NOMO-1 treated with DMSO at 0.1 percent for 48 hours (cell line): ENCODE data around the gene PPP3CA.

Experiments used
- DNase-seq: peaks from one replicate; lab custom pipeline; 2025; ENCODE audit not compliant: unreplicated experiment; lab: John Stamatoyannopoulos, UW

The PPP3CA gene

DNA sequence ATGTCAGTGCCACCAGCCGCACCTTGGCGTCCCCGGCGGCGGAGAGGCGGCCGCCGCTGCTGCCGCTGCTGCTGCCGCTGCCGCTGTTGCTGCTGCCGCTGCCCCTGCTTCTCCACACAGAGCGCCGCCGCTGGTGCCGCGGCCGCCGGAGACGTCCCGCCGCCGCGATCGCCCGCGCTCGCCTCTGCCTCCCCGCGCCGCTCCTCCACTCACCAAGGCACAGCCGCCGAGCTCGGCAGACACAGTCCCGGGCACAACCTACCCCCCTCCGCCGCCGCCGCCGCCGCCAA, at the start of gene PPP3CA:
PPP3CA (minus strand) TSS at position 260 of the 290 bp plus-strand sequence.
- no peak for DNase-seq

DNA sequence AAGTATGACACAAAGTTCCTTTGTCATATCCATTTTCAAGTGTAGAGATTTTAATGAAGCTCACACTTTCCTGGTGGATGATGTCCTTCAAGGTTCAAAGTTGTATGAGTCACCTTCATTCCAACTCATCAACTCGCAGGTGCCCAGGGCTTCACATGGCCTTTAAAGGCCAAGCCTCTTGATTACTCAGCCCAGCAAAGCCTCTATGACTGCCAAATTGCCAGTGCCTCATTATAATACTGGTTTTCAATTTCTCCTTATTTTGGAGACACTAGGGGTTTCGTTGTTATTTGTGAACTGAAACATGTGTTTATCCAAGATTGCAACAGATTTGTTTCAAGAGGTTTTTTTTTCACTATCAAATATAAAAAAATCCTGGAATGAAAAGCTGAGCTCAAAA, 45.9 kb upstream of the PPP3CA start:
- DNase-seq: no peak

DNA sequence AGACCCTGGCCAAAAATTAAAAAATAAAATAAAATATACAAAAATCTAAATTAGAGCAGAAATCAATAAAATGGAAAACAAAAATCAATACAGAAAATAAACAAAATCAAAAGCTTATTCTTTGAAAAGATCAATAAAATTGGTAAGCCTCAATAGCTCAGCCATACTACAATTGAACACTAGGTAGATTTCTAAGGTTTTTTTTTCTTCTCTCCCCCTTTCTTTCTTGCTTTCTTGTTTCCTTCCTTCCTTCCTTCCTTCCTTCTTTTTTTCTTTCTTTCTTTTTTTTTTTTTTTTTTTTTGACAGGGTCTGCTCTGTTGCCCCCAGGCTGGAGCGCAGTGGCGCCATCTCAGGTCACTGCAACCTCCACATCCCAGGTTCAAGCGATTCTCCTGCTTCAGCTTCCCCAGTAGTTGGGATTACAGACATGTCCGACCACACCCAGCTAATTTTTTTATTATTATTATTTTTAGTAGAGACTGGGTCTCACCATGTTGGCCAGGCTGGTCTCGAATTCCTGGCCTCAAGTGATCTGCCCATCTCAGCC, 23.4 kb upstream of the PPP3CA start:
- DNase-seq: no peak

- no peak for DNase-seq
These were observed 19.9 kb upstream of the PPP3CA start for GRCh38 chr4:101367201-101367600.

DNA sequence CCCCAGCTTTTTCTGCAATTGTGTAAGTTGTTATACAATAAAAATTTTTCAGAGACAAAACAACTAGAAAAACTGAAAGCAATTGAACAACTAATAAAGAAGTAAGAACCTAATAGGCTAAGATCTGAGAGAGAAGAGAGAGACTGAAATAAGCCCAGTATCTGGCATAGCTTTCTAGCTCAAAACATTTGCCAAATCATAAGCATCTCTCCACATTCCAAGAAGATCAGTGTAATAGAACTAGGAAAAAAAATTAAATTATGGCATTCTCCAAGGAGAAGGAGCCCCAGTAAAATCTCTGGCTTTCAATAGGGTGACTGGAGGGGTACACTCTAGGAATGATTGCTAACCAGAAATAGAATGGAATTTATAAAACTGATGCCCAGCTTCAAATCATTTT, 19.0 kb upstream of the PPP3CA start:
- no peak for DNase-seq

DNA sequence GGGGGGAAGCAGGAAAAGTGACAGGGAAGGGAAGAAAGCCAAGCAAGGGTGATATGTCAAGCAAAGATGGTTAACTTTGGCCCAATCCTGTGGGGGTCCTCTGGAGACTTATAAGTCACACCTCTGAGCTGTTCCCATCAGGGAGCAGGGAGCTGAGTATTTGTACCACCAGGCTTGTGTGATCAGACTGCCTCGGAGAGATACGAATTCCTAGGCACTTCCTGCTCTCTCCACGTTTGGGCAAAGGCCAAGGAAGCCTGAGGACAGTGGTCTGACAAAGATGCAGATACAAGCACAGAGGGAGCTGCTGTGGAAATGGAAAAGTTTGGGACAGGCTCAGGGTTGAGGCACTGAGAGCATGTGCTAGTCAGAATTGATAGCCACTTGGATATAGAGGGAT, 10.4 kb upstream of the PPP3CA start:
- no peak for DNase-seq

- DNase-seq: no peak
These were observed 9.6 kb upstream of the PPP3CA start for GRCh38 chr4:101356928-101357327.

- peak; percentile 4 for DNase-seq
These were observed 8.7 kb upstream of the PPP3CA start for GRCh38 chr4:101355767-101356702.

- peak; percentile 44 for DNase-seq
These were observed 7.9 kb upstream of the PPP3CA start for GRCh38 chr4:101355246-101355645.

DNA sequence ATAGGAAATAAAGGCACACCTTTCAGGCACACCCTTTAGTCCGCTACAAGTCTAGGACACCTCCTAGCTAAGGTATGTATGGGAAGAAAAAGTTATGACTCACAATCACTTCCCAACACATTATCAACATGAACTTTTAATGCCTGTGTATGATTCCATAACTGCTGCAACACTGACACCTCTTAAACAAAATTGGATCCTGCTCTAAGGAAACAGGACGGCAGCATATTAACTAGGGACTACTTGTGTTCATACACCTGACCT, 2.4 kb upstream of the PPP3CA start:
- no peak for DNase-seq

DNA sequence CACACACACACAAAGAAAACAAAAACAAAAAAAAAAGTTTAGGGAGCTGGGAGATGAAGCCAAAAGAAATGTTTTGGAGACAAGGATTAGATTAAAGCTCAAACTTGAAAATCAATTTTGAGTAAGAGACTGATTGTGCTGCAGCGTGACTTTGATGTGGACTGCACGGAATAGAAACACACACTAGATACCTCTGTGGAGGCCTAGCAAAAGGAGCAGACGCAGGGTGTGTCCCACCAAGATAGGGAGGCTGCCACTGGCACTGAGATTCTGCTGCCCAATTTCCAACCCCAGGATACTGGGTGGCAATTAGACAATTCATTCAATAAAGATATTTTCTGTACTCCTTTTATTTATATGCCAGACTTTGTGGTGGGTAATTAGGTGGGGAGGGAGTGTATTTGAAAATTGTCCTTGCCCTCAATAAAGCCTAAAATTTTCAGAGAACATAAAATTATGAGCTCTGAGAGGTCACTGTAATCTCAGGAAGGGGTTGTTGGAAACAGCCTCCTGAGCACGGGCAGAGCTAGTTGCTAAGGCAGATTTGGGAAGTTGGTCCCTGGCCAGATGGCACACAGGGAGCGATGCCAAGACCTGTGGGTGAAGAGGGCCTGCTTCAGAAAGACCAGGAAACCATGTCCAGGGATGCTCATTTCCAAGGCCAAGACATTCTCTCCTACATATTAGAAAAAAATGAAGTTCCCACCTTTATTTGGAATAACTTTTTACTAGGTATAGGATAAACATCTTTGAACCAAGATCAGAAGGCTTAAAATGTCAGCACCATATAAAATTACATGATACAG, 1.9 kb upstream of the PPP3CA start:
- DNase-seq: no peak

DNA sequence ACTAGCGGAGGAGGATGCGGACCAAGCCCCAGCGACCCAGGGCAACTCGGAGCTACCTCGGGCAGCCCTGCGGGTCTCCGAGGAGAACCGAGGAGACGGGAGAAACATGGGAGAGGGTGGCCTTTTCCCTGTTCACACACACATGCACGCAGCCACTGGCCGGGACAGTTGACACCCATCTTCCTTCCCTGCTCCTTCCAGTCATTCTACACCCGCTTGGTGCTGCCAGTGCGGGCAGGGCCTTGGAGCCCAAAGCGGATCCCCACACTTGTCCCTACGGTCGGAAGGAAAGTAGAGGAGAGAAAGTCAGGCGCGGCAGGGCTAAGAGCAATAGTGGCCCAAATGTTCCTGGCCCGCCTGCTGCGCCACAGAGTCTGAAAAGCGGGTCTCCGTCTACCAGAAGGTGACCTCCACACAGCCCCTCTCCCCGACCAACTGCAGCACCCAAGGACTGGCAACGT, 1.1 kb upstream of the PPP3CA start:
- no peak for DNase-seq

DNA sequence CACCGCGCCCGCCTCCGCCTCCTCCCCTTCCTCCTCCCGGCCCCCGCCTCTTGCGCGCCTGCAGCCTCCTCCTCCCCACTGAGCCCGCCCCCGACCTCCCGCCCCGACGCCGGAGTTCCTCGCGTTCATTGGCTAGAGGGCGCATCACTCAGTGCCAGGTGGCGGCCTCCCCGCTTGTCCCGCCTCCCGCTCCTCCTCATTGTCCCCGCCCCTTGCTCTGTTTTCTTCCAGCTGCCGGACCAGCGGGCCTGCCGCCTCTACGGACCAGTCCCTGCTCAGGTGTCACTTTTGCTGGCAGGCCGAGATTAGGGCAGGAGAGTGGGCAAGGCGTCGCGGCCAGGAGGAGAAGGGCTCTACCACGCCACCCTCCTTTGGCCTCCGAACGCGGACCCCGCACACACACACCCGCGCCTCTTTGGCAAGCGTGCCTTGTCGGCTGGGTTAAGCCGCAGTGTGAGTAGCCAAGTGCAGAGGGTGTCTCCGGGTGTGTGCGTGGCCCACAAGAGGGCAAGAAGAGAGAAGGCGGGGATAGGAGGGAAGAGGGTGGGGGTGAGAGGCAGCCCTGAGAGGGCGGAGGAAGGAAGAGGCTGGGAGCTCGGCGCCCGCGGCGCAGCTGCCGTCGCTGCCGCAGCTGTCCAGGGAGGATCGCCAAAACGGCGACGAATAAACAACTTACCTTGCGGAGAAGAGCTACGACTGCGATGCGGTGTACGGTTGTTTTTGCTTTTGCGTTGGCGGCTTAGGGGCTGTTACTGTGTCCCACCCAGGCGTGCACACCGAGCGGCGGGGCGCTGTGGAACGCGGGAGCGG, 436 bp upstream of the PPP3CA start:
- peak; percentile 91 for DNase-seq

- peak; percentile 78 for DNase-seq
These were observed 717 bp downstream of the PPP3CA start for GRCh38 chr4:101346351-101347266.

DNA sequence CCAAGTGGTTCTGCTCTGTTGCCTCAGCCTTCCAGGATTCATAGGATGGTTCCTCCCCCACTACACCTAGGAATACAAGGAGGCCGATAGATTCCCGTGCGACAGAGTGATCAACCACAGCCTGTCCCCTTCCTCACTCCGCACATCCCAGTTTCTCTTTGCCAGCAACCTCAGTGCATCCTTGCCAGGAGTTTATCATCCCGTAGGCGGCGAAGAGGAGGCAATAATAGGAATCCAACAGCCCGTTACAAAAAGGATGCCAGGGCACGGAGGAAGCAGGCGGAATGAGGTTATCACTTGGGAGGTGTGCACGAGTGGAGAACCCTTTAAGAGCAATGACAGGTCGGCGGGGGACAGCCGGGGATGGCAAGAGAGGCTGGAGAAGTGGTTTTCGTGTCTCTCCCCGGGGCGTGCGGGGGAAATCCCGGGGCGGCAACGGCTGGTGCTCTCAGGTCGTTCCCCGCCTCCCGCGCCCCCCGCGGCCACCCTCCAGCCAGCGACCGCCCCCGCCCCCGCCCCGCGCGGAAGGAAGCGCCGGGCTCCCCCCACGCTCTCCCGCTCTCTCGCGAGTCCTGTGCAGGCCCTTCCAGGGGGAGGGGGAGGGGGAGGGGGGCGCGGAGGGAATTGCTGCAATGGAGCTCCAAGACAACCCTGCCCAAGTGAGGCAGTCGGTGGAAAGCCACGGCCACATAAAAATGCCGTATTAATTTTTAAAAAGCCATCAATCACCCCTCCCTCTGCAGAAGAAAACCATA, 1.6 kb downstream of the PPP3CA start:
- peak; percentile 12 for DNase-seq

DNA sequence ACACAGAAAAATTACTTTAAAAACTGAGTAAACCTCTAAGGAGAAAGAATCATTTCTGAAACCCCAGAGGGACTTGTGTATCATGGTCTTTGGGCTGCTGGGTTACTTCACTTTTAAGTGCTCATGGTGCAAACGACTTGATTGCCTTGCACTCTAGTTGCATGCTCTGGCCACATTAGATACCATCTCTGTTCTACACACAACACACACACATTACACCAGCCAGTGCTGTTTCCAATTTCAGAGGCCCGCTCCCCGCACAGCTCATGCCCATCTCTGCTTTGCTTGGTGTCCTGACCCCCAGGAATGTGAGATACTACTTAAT, 2.1 kb downstream of the PPP3CA start:
- peak; percentile 54 for DNase-seq

- DNase-seq: no peak
These were observed 8.0 kb downstream of the PPP3CA start for GRCh38 chr4:101339332-101339731.

GRCh38 chr4:101337688-101338087, 9.6 kb downstream of the PPP3CA start:
- no peak for DNase-seq

GRCh38 chr4:101334963-101335572, 12.3 kb downstream of the PPP3CA start:
- no peak for DNase-seq
